Central memory CD4-positive, alpha-beta T cell (primary cell): ENCODE results near the gene IL17C.
A peak's percentile ranks its signal among the peaks of the same experiment; 100 is the strongest.
"Not testable (repeated sequence)": the region's sequence is repeated elsewhere in the genome, so short reads cannot be mapped to it uniquely, and the experiment has no call there.

Experiments used
- DNase-seq: peaks from one replicate; pipeline ENCODE4 v3.0.0; 2022

Gene IL17C

GRCh38 chr16:88662222-88662842, 24.0 kb downstream of the IL17C start:
- DNase-seq: no peak

GRCh38 chr16:88662843-88663606, 24.7 kb downstream of the IL17C start, which contains the start of gene MVD:
TSS of gene MVD (minus strand) at chr16:88663091. CDS start at chr16:88663080, 11 bp downstream.
- peak; percentile 95 for DNase-seq

GRCh38 chr16:88665148-88665547, 26.8 kb downstream of the IL17C start:
- no peak for DNase-seq

- no peak for DNase-seq
Measured at GRCh38 chr16:88665570-88665969, 27.2 kb downstream of the IL17C start.

- DNase-seq: no peak
Measured at GRCh38 chr16:88667461-88667860, 29.1 kb downstream of the IL17C start.

GRCh38 chr16:88669493-88669892, 31.1 kb downstream of the IL17C start:
- not testable (repeated sequence) for DNase-seq

GRCh38 chr16:88669980-88670379, 31.6 kb downstream of the IL17C start:
- no peak for DNase-seq

GRCh38 chr16:88671806-88672205, 33.4 kb downstream of the IL17C start:
- no peak for DNase-seq

GRCh38 chr16:88672776-88673175, 34.4 kb downstream of the IL17C start:
- no peak for DNase-seq

- no peak for DNase-seq
Measured at GRCh38 chr16:88673716-88674379, 35.5 kb downstream of the IL17C start.

- no peak for DNase-seq
Measured at GRCh38 chr16:88676502-88677242, 38.3 kb downstream of the IL17C start.

- DNase-seq: no peak
Measured at GRCh38 chr16:88677721-88678120, 39.3 kb downstream of the IL17C start.

- DNase-seq: no peak
Measured at GRCh38 chr16:88678224-88678979, 40.0 kb downstream of the IL17C start.

- no peak for DNase-seq
Measured at GRCh38 chr16:88680554-88681083, 42.2 kb downstream of the IL17C start.

GRCh38 chr16:88681084-88681680, 42.8 kb downstream of the IL17C start:
- no peak for DNase-seq

- DNase-seq: peak; percentile 55
Measured at GRCh38 chr16:88681709-88682451, 43.5 kb downstream of the IL17C start.

- DNase-seq: no peak
Measured at GRCh38 chr16:88684569-88685155, 46.3 kb downstream of the IL17C start.

GRCh38 chr16:88685156-88686061, 47.0 kb downstream of the IL17C start:
- DNase-seq: no peak

- DNase-seq: peak; percentile 53
Measured at GRCh38 chr16:88686062-88686438, 47.7 kb downstream of the IL17C start.
